ENCODE measurements around the gene PGPEP1.

DNA sequence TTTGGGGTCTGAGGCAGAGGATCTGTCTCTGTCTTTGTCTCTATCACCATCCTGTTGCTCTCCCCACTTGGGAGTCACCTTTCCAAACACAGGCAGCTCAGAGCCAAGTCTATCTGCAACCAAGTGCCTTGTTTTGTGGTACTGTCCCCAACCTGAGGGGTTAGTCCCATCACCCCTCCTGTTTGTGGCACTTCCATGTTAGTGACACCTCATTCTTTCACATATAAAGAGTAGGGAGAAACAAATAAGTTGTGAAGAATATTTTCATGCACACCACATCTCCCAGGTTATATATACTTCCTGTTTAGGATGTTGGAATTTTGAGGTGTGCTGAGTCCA lies 49.3 kb downstream of the PGPEP1 start:
- TF ChIP-seq, protein P1, sequence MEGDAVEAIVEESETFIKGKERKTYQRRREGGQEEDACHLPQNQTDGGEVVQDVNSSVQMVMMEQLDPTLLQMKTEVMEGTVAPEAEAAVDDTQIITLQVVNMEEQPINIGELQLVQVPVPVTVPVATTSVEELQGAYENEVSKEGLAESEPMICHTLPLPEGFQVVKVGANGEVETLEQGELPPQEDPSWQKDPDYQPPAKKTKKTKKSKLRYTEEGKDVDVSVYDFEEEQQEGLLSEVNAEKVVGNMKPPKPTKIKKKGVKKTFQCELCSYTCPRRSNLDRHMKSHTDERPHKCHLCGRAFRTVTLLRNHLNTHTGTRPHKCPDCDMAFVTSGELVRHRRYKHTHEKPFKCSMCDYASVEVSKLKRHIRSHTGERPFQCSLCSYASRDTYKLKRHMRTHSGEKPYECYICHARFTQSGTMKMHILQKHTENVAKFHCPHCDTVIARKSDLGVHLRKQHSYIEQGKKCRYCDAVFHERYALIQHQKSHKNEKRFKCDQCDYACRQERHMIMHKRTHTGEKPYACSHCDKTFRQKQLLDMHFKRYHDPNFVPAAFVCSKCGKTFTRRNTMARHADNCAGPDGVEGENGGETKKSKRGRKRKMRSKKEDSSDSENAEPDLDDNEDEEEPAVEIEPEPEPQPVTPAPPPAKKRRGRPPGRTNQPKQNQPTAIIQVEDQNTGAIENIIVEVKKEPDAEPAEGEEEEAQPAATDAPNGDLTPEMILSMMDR (IDR thresholded peaks at IDR 0.05) = no peak
- TF ChIP-seq POLR2A (IDR thresholded peaks at IDR 0.05) = no peak

Data from esophagus squamous epithelium (tissue), 4 donors.